ENCODE measurements around the gene MSMB.
"Not testable (repeated sequence)": the region's sequence is repeated elsewhere in the genome, so short reads cannot be mapped to it uniquely, and the experiment has no call there.

The MSMB gene

DNA sequence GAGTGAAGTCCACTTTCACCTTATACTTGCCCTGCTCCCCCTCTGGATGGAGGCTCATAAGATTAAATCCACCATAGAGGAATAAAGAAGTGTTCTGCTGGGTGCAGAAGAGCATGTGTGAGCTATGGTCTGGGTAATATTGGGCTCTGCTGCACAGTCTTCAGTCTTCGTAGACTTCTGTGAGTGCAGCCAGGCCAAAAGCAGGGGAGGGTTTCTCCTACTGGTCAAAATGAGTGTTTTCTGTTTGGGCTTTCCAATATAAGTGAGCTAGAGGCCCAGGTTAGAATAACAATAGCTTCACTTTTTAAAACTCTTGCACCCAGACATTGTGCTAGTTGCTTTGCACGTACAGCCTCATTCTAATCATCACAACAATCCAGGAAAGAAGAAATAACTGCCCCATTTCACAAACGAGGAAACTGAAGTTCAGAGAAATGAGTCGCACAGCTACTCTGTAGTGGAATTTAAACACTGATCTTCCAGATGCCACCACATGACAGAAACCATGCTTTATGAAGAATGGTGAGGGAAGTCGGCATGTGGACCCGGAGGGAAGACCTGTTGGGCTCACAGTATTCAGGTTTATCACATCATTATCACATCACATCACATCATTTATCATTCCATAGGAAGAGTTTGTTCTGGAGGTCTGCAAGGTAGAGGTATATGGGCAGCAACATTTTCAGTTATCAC, 23.8 kb upstream of the MSMB start:
- no peak for DNase-seq (ENCODE audit: low read depth in 2 of 2)

DNA sequence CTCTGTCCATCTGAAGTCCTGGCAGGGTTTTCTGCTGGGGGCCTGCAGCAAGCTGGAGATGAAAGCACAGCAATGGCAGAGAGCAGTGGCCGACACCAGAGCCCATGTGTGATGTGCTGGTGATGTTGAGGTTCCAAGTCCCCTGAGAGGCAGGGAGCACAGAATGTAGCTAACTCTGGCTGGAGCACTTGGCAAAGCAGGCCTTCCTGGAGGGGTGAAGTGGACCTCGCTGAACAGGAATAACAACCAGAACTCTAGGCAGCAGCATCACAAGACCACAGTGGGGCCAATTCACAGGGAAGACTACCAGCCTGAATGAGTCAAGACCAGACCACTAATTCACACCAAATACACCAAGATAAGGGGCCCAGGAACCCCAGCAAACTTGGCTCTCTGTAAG, 22.8 kb upstream of the MSMB start:
- DNase-seq (ENCODE audit: low read depth in 2 of 2): no peak

DNA sequence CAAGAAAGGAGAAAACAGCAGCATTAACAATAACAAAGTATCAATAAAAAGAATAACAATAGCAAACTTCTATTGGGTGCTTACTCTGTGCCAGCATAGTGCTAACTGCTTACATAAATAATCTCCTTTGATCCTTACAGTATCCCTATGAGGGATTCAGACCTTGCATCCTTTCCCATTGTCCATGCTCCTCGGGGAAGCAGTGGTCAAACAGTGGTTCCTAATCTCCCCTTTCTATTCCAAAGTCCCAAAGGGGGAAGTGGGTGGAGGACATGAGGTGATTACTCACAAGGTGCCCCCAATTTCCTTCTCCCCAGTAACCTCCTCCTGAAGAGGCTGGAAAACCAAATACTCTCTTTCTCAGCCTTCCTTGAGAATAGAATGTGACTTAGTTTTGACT, 22.0 kb upstream of the MSMB start:
- DNase-seq (ENCODE audit: low read depth in 2 of 2): no peak

DNA sequence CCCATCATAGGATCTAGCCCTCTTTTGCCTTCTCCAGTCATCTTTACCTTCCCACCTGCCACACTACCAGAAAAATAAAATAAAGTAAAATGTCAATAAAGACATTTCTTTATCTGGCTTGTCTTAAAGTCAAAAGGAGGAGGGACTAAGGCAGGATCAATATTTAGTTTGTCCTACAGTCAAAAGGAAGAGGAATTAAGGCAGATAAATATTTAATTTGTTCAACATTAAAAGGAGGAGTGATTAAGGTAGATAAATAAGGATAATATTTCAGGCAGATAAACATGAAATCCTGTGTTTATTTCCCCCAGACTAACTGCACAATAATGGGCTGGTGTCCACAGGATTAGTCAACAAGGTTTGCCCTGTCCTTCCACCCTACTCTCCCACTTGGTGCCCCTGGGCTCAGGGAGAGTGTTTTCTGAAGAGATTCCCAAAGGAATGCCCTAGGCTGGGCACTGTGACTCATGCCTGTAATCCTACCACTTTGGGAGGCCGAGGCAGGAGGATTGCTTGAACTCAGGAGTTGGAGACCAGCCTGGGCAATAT, 18.3 kb upstream of the MSMB start:
- DNase-seq (ENCODE audit: low read depth in 2 of 2): no peak

DNA sequence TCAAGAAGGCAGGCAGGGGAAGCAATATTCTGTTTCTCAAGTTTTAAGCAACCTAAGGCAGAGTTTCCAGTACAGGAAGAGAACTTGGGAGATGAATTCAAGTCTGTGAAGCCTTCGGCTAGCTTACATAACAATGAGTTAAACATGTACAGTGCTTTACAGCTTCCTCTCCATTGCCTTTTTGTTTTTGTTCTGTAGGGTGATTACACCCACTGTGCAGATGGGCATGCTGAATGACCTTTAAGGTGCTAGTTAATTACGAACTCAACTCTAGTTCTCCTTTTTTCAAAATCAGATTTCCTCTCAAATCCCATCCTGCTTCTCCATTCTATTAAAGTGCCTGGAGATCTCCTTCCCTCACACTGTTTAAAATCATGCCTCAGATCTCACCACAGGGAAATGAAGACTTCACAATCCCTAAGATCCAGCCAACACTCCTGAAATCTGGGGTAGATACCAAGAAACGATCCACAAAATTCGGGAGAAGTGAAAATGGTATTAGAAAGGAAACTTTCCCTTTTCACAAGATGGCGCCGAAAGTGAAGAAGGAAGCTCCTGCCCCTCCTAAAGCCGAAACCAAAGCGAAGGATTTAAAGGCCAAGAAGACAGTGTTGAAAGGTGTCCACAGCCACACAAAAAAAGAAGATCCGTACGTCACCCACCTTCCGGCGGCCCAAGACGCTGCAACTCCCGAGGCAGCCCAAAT, 16.8 kb upstream of the MSMB start:
- DNase-seq (ENCODE audit: low read depth in 2 of 2): no peak

DNA sequence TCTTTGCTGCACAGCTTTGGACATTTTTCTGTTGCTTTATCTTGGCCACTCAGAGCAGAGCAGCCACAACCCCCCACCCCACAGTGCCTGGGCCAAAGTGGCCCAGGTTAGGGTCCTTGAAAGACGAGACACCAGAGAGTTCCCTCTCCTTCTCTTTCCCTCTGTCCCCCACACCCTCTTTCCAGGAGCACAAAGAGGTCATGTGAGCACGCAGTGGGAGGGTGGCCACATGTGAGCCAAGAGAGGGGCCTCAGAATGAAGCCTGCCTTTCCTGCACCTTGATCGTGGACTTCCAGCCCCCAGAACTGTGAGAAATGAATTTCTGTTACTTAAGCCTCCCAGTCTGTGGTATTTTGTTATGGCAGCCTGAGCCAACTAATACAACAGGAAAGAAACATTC, 14.6 kb upstream of the MSMB start:
- no peak for DNase-seq (ENCODE audit: low read depth in 2 of 2)

DNA sequence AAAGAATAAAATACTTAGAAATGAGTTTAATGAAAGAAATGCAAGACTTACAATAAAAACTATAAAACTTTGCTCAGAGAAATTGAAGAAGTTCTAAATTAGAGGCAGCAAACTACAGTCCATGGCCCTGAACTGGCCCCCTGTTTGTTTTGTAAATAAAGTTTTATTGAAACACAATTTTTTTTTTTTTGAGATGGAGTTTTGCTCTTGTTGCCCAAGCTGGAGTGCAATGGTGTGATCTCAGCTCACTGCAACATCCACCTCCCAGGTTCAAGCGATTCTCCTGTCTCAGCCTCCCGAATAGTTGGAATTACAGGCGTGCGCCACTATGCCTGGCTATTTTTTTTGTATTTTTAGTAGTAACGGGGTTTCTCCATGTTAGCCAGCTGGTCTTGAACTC, 11.9 kb upstream of the MSMB start:
- not testable (repeated sequence) for DNase-seq (ENCODE audit: low read depth in 2 of 2)

DNA sequence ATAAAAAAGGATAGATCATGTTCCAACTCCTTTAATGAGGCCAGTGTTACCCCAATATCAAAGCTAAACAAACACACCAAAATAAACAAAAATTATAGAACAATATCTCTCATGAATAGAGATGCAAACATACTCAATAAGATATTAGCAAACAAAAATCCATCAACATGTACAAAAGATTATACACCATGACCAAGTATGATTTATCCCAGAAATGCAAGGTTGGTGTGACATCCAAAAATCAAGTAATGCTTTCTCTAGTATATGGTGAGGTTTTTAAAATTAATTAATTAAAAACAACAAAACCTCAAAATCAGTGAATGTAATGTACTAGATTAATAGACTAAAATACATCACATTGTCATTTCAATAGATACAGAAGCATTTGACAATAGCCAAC, 11.0 kb upstream of the MSMB start:
- DNase-seq (ENCODE audit: low read depth in 2 of 2): no peak

DNA sequence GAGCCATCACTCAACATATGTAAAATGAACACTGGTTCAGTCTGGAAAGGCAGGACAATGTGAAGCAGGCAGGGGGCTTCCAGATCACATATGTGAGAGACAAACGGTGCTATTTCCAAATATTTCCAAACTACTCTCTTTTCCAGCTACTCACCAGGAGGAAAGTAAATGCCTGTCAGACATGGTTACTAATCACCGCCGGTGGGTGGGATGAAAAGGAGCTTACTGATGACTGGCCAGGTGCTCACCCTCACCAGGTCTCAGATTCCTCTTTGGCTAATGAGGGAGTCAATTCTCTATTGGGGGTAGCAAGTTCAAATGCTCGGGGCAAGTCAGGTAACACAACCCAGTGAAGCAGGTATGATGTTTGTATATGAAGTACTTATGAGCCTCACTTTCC, 9.7 kb upstream of the MSMB start:
- DNase-seq (ENCODE audit: low read depth in 2 of 2): no peak

DNA sequence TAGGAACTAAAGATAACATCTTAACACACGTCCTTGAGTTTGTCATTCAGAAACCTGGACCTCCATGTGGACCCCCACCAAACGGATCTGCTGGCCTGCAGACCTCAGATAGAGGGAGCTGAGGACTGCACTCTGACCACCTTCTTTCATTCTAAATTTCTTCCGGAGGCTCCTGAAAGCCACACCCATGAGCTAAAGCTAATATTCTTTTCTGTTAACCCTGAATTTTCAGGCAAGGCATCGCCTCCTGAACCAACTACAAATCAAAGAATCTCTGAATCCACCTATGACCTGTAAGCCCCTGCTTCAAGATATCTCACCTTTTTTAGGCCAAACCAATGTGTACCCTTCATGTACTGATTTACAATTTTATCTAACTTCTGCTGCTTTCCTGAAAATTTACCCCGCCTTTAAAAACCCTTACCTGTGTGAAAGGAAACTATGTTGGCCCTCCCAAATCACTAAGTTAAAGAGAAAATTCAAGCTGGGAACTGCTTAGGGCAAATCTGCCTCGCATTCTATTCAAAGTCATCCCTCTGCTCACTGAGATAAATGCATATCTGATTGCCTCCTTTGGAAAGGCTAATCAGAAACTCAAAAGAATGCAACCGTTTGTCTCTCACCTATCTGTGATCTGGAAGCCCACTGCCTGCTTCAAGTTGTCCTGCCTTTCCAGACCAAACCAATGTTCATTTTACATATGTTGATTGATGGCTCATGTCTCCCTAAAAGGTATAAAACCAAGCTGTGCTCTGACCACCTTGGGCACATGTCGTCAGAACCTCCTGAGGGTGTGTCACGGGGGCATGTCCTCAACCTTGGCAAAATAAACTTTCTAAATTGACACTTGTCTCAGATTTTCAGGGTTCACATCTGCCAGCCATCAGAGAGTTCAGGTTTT, 7.7 kb upstream of the MSMB start:
- DNase-seq (ENCODE audit: low read depth in 2 of 2): no peak

DNA sequence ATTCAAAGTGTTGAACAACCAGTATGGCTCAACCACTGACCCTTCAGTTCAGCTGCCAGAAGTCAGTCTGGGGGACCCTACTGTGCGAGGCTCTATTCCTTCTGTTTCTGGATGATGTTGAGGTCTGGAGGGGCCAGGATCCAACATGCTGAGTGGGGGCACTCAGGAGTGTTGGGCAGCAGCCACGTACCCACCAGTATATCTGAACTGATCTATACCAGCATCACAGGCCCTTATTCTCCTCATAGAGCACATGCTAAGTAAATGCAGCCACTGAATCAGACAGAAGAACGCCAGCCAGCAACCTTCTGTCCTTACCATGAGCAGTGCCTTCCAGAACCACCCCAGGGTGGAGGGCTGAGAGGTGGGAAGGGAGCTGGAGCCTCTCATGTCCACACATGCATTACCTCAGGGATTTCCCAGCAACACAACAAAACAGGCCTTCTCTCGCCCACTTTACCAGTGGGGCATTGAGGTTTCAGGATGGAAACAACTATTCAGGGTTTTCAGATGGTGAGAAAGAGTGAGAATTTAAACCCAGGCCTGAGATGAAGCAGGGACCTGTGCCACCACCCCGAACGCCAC, 6.8 kb upstream of the MSMB start:
- no peak for DNase-seq (ENCODE audit: low read depth in 2 of 2)

DNA sequence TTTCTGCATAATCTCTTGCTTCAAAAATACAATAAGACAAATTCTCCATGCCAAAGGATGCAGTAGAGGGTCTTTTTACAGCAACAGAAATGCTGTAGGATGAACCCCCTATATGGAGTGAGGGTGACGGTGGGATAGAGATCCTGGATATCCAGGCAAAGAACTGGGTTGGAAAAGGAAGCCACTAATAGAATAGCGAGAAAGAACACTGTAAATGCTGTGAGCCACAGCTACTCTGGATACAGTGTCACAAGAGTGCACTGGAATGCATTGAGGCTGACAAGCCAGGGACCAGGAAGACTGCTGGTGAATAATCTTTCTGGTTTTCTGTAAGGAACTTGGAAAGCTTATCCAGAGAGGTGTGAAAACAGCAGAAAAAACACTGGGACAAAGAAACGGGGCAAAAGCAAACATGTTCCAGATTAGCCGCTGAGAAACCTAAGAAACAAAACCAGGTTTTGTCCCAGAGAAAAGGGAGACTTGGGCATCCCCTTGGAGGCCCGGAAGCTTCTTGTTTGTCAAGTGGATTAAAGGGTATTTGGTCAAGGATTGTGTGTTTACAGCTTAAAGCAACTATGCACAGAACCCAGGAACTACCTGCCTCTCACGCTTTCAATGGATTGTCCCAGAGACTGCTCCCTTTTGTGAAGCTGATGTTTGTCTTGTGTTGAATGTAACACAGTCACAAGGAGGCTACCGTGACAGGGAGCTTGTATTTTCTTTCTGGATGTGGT, 6.2 kb upstream of the MSMB start:
- DNase-seq (ENCODE audit: low read depth in 2 of 2): no peak

DNA sequence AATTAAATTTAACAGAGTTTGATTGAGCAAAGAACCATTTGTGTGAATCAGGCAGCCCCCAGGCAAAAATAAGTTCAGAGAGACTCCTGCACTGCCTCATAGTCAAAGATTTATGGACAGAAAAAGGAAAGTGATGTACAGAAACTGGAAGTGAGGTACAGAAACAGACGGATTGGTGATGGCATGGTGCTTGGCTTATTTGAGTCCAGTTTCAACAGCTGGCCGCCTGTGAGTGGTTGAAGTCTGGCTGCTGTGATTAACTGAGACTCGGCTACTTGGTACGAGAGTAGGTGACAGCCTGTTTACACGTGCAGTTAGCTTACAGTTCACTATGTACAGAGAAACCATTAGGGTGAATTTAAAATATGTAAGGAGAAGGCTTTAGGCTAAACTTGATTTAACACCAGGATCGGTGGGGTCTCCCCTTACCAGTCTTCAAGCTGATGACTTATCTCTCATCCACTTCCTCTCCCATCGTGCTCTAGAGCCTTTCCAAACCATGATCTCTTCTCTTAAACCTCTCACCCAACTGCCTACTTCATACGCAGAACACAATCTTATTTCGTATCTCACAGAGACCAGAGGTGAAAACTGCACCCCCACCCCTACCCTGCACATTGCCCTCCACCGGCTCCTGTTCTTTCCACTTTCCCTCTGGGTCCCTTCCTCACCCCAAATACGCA, 5.0 kb upstream of the MSMB start:
- no peak for DNase-seq (ENCODE audit: low read depth in 2 of 2)

DNA sequence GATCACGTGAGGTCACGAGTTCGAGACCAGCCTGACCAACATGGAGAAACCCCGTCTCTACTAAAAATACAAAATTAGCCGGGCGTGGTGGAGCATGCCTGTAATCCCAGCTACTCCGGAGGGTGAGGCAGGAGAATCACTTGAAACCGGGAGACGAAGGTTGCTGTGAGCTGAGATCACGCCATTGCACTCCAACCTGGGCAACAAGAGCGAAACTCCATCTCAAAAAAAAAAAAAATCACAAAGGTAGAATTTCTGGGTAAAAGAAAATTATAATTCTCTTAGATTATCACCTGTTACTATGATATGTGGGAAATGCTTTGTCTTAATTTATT, 3.4 kb upstream of the MSMB start:
- not testable (repeated sequence) for DNase-seq (ENCODE audit: low read depth in 2 of 2)

DNA sequence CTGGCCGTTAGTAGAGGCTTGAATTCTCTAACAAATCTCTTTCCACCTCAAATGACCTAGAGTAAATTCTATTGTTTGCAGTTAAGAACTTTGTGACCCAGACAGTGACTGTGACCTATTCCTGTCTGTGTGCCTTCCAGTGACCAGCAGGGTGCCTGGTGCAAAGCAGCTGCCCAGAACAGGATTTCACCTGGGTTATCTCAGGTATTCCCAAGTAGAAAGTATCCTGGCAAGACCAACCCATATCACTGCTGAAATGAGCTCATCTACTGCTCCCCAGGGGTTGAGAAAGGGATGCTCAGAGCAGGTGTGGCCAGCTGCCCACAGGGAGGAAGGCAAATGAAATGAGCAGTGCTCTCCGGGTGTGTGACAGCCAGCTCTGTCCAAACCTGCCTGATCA, 2.1 kb upstream of the MSMB start:
- DNase-seq (ENCODE audit: low read depth in 2 of 2): no peak

DNA sequence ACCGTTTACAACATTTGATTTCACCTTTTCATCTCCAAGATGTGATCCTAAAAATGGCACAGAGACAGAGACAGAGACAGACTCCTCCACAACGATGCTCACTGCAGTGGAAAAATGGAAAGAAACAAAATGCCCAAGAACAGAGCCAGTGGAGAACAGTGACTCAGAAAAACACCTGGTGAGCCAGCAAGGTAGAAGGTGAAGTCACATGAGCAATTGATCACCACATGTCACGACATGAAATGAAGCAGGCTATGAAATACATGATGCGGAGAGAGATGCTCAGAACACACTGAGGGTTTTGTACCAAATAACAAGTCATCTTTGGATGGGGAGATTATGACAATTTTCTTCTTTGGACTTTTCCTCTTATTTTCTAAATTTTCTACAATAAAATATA, 3.5 kb downstream of the MSMB start:
- DNase-seq (ENCODE audit: low read depth in 2 of 2): no peak

DNA sequence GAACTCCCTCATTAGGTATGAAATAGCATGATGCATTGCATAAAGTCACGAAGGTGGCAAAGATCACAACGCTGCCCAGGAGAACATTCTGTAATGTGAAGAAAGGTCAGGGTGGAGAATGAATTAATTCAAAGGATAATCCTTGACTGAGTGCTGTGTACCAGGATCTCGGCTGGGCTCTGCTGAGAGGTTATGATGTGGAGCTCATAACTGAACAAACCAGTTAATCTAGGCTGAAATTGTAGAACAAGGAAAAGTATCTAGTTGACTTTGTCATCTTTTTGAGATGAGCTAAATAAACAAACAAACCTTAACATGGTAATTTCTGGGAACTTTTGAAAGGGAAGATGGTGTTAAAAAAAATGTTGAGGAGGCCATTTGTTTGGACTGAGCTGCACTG, 6.1 kb downstream of the MSMB start:
- no peak for DNase-seq (ENCODE audit: low read depth in 2 of 2)

DNA sequence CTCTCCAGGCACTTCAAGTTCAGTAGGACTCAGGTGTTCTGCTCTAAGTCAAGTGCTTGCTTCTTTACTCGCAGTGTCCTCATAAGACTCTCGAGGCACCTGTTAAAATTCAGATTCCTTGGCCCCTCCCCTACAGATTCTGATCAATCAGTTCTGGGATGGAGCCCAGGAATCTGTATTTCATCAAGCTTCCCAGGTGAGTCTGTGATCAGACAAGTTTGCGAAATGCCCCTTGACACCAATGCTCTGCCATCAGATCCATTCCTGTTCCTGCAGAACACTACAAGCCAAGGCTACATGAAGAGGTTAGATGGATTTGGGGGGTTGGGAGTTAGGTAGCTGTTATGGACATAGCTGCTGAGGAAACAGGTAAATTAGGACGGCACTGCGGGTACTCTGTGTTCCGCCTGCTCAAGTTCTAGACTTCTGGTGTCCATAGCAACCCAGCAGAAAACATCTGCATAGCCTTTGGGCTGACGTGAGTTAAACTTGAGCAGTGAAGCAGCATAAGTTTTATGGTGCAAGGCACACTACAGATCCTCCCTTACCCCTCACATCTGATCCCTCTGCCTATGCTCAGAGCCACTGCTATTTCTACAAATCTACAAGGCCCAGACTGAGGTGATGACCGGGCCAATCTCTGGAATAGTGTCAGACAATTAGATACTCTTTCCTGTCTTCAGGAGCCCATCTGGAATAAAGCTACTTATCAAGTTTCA, 8.8 kb downstream of the MSMB start:
- no peak for DNase-seq (ENCODE audit: low read depth in 2 of 2)

DNA sequence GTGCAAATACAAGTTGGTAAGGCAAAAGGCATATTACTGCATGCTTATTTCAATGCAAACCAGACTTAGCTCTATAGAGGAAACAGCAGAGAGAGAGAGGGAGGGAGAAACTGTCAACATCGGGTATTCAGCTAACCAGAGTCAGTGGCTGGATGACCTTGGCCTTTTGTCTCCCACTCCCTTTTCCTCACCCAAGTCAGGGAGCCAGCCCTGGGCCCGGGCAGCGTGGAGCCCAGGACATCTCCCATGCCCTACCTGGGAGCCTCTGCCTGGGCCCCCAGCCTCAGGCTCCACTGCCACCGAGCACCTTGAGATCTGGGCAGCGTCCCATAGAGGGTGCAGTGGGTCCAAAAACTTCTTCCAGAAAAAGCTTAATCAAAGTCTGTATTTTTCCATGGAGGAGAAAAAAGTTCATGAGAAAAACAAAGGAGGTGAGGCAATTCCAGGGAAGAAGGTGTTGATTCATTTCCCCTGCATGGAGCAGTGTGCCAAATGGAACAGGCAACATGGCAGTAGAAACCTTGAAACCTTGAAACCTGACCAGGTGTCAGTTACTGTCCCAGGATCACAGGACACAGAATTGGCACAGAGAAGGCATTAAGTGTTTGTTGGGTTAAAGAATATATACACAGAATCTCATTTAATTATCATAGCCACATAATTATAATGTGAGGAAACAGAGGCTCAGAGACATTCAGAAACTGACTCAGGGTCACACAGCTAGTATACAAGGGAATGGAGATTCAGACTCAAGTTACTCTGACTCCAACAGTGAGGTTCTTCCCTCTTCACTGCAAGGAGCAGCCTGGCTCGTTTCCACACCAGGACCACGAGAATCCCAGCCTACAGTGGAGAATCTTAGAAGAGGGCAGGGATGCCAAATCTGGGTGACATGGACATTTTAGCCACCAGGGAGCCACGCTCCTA, 9.9 kb downstream of the MSMB start:
- DNase-seq (ENCODE audit: low read depth in 2 of 2): no peak
